ENCODE measurements around the gene METTL13.
A peak's percentile ranks its signal among the peaks of the same experiment; 100 is the strongest.

Gene METTL13

DNA sequence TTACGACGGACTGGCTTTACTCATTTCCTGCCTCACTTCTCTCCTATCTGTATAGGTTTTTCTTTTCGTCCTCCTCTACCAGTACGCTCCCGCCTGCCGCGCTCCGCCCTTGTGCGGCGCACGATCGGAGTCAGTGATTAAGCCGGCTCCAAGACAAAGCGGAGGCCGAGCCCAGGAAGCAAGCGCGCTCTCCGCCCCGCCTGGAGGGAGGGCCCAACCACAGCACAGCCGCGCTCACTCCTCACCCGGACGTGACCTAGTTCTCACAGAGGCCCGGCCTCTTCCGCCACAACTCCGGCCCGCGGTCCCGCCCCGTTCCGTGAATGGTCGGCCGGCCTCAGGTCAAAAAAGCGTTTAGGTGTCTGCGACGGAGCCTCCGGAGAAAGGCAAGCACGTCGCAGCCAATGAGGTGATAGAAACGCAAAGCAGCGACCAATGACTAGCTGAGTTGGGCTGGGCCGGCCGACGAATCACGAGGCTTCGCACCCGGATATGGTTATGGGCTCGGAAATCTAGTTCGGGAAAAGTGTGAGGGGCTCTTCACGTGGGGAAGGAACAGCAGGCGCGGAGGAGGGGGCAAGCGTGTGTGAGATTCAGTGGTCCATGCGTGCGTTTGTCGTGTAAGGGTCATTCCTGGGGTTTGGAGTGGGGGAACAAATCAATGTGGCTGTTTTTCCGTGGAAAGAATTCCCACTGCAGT, at the start of gene METTL13:
Gene METTL13 (plus strand): TSS at position 485 of the 700 bp plus-strand sequence. CDS start 308 bp downstream, outside the sequence.
- peak within 1 kb of the TSS; percentile 98 for H3K4me3 ChIP-seq (replicated peaks; ENCODE audit: low read depth, low read length)
- peak; percentile 99 for DNase-seq (ENCODE audit: low read depth)
- no peak for TF ChIP-seq CTCF (IDR thresholded peaks at IDR 0.05; ENCODE audit: low read length, missing control alignments)

GRCh38 chr1:171736196-171736595, 45.3 kb upstream of the METTL13 start:
- no peak for TF ChIP-seq CTCF (IDR thresholded peaks at IDR 0.05; ENCODE audit: low read length, missing control alignments)
- no peak for DNase-seq (ENCODE audit: low read depth)
- no peak overlapping the region for H3K4me3 ChIP-seq (replicated peaks; ENCODE audit: low read depth, low read length)

DNA sequence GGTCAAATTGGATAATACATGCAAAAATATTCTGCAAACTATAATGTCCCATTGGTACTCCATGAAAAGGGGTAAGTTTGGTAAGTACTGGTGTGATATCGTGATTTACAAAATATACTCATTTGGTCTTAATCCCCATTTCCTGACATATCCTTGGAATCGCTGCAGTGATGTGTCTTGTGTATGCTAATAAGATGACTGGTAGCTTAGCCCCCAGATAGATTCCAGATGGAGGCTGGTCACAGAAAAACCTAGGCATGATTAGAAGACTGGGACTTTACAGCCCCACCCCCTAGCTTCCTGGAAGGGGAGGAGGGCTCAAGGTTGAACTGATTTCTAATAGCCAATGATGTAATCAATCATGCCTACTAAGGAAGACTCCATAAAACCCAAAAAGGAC, 42.5 kb upstream of the METTL13 start:
- H3K4me3 ChIP-seq (replicated peaks; ENCODE audit: low read depth, low read length) = no peak overlapping the region
- TF ChIP-seq CTCF (IDR thresholded peaks at IDR 0.05; ENCODE audit: low read length, missing control alignments) = no peak
- no peak for DNase-seq (ENCODE audit: low read depth)

GRCh38 chr1:171739656-171740055, 41.8 kb upstream of the METTL13 start:
- peak; percentile 53 for DNase-seq (ENCODE audit: low read depth)
- TF ChIP-seq CTCF (IDR thresholded peaks at IDR 0.05; ENCODE audit: low read length, missing control alignments) = no peak
- no peak overlapping the region for H3K4me3 ChIP-seq (replicated peaks; ENCODE audit: low read depth, low read length)

DNA sequence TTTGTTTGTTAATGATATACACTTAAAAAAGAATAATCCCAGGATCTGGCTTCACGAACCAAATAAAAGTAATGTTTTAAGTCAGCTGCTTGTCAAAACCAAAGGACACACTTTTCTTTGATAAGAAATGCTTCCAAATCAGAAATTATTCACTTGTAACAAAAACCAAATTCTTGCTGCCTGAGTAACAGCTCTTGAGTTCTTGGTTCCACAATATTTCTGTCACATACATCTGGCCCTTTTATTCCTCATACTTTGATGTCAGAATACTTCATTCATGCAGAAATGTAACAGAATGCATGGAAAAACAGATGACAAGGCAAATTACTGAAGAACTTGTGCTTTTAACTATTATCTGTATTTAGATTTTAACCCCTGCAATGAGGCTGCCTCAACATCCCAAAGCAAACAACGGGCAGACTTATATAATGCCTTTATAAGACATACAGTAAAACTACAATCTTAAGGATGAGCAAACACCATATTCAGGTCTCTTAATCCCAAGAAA, 41.0 kb upstream of the METTL13 start:
- DNase-seq (ENCODE audit: low read depth) = no peak
- peak overlapping the region; percentile 82 for H3K4me3 ChIP-seq (replicated peaks; ENCODE audit: low read depth, low read length)
- TF ChIP-seq CTCF (IDR thresholded peaks at IDR 0.05; ENCODE audit: low read length, missing control alignments) = no peak

GRCh38 chr1:171740987-171741871, 40.2 kb upstream of the METTL13 start:
- peak; percentile 50 for DNase-seq (ENCODE audit: low read depth)
- H3K4me3 ChIP-seq (replicated peaks; ENCODE audit: low read depth, low read length) = peak overlapping the region; percentile 82
- TF ChIP-seq CTCF (IDR thresholded peaks at IDR 0.05; ENCODE audit: low read length, missing control alignments) = no peak
